DND-41 (cell line): ENCODE measurements around the gene HNRNPLL.

Source experiments
- EZH2 ChIP-seq: IDR thresholded peaks from 3 replicates; pipeline ENCODE4 v1.6.1; 2012; ENCODE audit warnings: borderline replicate concordance, low read depth, mild to moderate bottlenecking, moderate library complexity, low read length, inconsistent platforms; ENCODE audit not compliant: severe bottlenecking
- TF ChIP-seq, protein P1 (sequence below): IDR thresholded peaks from 2 replicates; pipeline ENCODE4 v1.5.1; 2012; ENCODE audit warnings: borderline replicate concordance, low read length, moderate library complexity, mild to moderate bottlenecking; ENCODE audit not compliant: poor library complexity, severe bottlenecking; ENCODE audit errors: extremely low read depth

DNA sequence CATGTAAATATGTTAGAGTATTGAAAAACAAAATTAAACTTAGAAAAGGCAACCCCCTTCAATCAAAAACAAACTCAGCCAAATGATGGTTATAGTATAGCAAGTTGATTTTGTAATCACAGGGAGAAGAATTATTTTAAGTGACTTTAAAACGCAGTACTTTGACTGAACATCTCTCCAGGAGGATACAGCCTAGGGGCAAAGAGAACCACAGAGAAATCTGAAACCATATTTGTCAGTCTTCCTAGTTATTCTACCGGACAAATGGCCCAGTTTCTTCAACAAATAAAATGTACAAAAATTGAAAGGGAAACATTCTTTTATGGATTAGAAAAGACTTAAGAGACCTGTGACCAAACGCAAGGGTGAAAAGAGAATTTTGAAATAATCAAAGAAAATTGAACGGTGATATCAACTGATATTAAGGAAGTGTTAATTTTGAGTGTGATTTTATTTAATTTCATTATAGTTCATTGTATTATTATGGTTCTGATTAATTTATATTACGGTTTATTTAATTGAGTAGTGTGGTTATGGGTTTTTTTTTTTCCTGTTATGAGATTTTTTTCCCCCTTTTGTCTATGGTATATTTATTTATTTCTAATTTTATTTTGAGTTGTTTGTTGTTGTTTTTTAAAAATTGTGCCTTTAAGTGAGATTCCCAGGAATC, 75.3 kb downstream of the HNRNPLL start:
- no peak for TF ChIP-seq EZH2
- TF ChIP-seq, protein P1, sequence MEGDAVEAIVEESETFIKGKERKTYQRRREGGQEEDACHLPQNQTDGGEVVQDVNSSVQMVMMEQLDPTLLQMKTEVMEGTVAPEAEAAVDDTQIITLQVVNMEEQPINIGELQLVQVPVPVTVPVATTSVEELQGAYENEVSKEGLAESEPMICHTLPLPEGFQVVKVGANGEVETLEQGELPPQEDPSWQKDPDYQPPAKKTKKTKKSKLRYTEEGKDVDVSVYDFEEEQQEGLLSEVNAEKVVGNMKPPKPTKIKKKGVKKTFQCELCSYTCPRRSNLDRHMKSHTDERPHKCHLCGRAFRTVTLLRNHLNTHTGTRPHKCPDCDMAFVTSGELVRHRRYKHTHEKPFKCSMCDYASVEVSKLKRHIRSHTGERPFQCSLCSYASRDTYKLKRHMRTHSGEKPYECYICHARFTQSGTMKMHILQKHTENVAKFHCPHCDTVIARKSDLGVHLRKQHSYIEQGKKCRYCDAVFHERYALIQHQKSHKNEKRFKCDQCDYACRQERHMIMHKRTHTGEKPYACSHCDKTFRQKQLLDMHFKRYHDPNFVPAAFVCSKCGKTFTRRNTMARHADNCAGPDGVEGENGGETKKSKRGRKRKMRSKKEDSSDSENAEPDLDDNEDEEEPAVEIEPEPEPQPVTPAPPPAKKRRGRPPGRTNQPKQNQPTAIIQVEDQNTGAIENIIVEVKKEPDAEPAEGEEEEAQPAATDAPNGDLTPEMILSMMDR, result no peak
